Activated B cell treated with CpG ODN at 0.5 μM for 24 hours (primary cell): ENCODE data around the gene DBF4B. TPM values are rescaled to one million over a fixed set of nuclear protein-coding genes. Genes with fewer than 3 reads are reported as not detected.
"Not testable (repeated sequence)": the region's sequence is repeated elsewhere in the genome, so short reads cannot be mapped to it uniquely, and the experiment has no call there.

Source experiments
- ATAC-seq: fragments of 200-7000 bp; cut with Tn5 transposase; one replicate; pipeline ENCODE4 v1.10.0; 2021; ENCODE audit warnings: low read depth, mild to moderate bottlenecking, moderate library complexity
- CTCF ChIA-PET: fragments of 350-600 bp; sonication (Branson Sonifier 250); formaldehyde crosslinking; loops from one replicate; lab custom pipeline; 2021; ENCODE audit warnings: antibody characterized with exemption; lab: Charles Lee
- POLR2A ChIA-PET: fragments of 350-600 bp; sonication (Branson Sonifier 250); formaldehyde crosslinking; loops from one replicate; lab custom pipeline; 2021; ENCODE audit warnings: antibody characterized with exemption; lab: Charles Lee
- DNase-seq: peaks from one replicate; pipeline ENCODE4 v3.0.0; 2022
- H3K27ac Mint-ChIP-seq: one replicate; pipeline ENCODE4 v1.8.0; 2020; ENCODE audit warnings: mixed read lengths
- H3K27me3 Mint-ChIP-seq: one replicate; pipeline ENCODE4 v1.8.0; 2021; ENCODE audit warnings: mixed read lengths
- H3K36me3 Mint-ChIP-seq: one replicate; pipeline ENCODE4 v1.8.0; 2021; ENCODE audit warnings: low read depth, mixed read lengths
- H3K4me1 Mint-ChIP-seq: one replicate; pipeline ENCODE4 v1.8.0; 2021; ENCODE audit warnings: mixed read lengths
- H3K4me3 Mint-ChIP-seq: one replicate; pipeline ENCODE4 v1.8.0; 2020; ENCODE audit warnings: mild to moderate bottlenecking, mixed read lengths
- H3K9me3 Mint-ChIP-seq: one replicate; pipeline ENCODE4 v1.8.0; 2020; ENCODE audit warnings: mixed read lengths
- intact Hi-C: fragments of 100-400 bp; cut with micrococcal nuclease; formaldehyde crosslinking; loops from one replicate; pipeline ENCODE4 v1.15.1; 2024
- total RNA-seq: library from RNA; stranded (reverse); gene quantifications from 2 replicates; pipeline ENCODE4 v1.2.3, GENCODE V29; 2022
- TF ChIP-seq, protein P1 (sequence below): fragments of 200-600 bp; IDR thresholded peaks from one replicate; pipeline ENCODE4 v1.8.0; 2022; ENCODE audit warnings: antibody characterized with exemption, mild to moderate bottlenecking

DBF4B gene
- total RNA-seq, 1 donor from 2014 or later = 13.8 TPM

DNA sequence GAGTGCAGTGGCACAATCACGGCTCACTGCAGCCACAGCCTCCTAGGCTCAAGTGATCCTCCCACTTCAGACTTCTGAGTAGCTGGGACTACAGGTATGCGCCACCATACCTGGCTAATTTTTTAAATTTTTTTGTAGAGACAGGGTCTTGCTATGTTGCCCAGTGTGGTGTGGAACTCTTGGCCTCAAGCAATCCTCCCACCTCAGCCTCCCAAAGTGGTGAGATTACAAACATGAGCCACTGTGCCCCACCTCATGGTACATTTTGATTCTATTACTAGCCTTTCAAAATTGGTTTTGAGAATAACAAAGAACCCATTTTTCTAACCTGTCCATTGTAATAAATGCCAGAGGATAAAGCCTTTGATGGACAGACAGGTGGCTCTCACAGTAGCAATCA, 20.3 kb upstream of the DBF4B start:
- Mint-ChIP-seq H3K27ac (no peak overlapping the region), H3K9me3 (no peaks in the 10 kb centered on the region), H3K4me1 (peaks cover 28% of the 10 kb centered on the region), H3K36me3 (peaks cover 31% of the 10 kb centered on the region), H3K4me3 (peak overlapping the region; percentile 98), H3K27me3 (no peaks in the 10 kb centered on the region)
- no peak for ATAC-seq
- CTCF ChIA-PET = interaction anchor here (0.8 kb wide), 1 partner anchor 92 kb away, joined by 5 read pairs; no protein-coding TSS in a partner anchor
- TF ChIP-seq, protein P1, sequence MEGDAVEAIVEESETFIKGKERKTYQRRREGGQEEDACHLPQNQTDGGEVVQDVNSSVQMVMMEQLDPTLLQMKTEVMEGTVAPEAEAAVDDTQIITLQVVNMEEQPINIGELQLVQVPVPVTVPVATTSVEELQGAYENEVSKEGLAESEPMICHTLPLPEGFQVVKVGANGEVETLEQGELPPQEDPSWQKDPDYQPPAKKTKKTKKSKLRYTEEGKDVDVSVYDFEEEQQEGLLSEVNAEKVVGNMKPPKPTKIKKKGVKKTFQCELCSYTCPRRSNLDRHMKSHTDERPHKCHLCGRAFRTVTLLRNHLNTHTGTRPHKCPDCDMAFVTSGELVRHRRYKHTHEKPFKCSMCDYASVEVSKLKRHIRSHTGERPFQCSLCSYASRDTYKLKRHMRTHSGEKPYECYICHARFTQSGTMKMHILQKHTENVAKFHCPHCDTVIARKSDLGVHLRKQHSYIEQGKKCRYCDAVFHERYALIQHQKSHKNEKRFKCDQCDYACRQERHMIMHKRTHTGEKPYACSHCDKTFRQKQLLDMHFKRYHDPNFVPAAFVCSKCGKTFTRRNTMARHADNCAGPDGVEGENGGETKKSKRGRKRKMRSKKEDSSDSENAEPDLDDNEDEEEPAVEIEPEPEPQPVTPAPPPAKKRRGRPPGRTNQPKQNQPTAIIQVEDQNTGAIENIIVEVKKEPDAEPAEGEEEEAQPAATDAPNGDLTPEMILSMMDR = no peak
- POLR2A ChIA-PET = interaction anchor here (0.6 kb wide), 1 partner anchor 140 kb away, joined by 3 read pairs; no protein-coding TSS in a partner anchor
- no peak for DNase-seq
- intact Hi-C loops = no loop called here

DNA sequence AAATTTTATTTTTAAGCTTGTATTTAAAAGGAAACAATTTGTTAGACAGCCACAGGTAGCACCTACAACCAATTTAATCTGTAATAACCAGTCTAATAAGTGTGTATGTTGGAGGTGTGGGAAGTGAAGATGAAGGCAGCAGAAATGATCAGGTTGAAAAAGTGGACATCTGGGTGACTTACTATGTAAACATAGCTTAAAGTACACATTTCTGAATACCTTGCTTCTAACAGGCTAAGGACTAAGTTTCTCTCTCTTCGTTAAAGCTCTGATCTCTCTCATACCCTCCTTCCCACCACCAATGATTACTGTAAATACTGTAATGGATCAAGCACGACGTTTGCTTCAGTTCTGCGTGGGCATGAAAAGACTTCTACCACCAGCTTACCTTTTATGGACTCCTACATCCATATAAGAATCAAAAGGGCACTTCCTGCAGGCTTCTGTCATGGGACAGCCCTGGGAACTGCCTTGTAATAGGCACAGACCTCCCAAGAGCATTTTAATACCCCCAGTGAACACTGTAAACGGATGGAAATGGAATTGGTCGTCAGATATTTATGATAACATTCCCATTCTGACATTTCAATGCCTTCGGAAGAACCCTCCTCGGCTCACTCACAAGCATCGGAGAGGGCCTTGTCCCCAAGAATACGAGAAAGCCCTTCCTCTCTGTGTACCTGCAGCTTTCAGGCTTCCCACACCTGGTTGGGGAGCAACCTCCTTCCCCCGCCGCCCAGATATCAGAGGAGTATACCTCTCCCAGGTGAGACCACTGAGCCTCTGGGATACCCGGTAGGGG, 19.6 kb upstream of the DBF4B start:
- CTCF ChIA-PET = no interaction called here
- Mint-ChIP-seq H3K36me3 (peaks cover 24% of the 10 kb centered on the region), H3K4me1 (peaks cover 25% of the 10 kb centered on the region), H3K27me3 (no peaks in the 10 kb centered on the region), H3K27ac (peak overlapping the region; percentile 91), H3K9me3 (no peaks in the 10 kb centered on the region), H3K4me3 (peak overlapping the region; percentile 98)
- DNase-seq (no peak), ATAC-seq (peak; percentile 3)
- POLR2A ChIA-PET = interaction anchor here (0.6 to 1.5 kb wide), 4 partner anchors 33 to 505 kb away, joined by 3 to 4 read pairs (median 3); partner anchors contain the start of gene MEIOC
- TF ChIP-seq, protein P1 = no peak
- intact Hi-C loops = loop anchor here (1.0 kb wide), 2 partner anchors 19 to 132 kb away; partner anchors contain the start of genes DBF4B and FZD2

DNA sequence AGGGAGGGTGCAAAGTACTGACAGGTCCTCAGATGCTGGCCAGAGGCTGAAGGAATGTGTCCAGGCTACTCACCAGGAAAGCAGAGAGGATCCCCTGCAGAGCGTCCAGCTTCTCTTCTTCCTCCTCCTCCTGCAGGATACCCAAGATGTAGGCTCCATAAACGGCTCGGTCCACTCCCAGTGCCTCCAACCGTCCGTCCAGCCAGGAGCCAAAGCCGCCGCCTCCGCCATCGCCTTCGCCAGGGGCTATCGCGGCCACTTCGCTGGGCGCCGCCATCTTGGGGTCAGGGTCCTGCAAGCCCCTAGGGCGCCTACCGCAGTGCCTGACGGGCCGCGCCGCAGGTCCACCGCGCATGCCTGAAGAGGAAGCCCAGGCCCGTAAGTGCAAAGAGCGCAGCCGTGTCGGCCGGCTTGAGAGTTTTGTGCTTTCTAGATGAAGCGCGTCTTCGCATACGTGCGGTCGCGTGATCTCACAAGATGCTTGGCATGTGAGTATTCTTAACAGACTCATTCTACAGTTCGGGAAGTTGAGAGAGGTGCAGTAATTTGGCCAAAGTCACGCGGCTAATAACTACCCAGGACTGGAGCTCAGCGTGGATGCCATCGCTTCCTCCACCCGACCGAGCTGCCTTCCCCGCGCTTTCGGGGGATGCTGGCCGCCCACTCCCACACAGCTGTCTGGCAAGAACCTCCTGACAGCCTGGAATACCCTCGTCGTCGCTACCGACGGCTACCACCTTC, 18.8 kb upstream of the DBF4B start, which contains the start of gene CCDC43:
Gene CCDC43, minus strand, starts transcription at position 300 of the 741 bp plus-strand sequence. Its CDS starts 23 bp downstream, at position 277.
- Mint-ChIP-seq H3K27ac (peak within 1 kb of the TSS; percentile 91), H3K4me3 (peak within 1 kb of the TSS; percentile 98), H3K4me1 (peaks cover 25% of the 10 kb centered on the region), H3K27me3 (no peaks in the 10 kb centered on the region), H3K9me3 (no peaks in the 10 kb centered on the region), H3K36me3 (peaks cover 23% of the 10 kb centered on the region)
- TF ChIP-seq, protein P1 = no peak
- intact Hi-C loops = loop anchor here (1.0 kb wide), 2 partner anchors 19 to 132 kb away; partner anchors contain the start of genes DBF4B and FZD2
- ChIA-PET CTCF (no interaction called here), POLR2A (interaction anchor here (0.5 to 2.2 kb wide), 7 partner anchors 19 to 1374 kb away, joined by 3 to 21 read pairs (median 4); partner anchors contain the start of genes DBF4B, GPATCH8 and MEIOC)
- DNase-seq (peak; percentile 90), ATAC-seq (peak; percentile 100)

DNA sequence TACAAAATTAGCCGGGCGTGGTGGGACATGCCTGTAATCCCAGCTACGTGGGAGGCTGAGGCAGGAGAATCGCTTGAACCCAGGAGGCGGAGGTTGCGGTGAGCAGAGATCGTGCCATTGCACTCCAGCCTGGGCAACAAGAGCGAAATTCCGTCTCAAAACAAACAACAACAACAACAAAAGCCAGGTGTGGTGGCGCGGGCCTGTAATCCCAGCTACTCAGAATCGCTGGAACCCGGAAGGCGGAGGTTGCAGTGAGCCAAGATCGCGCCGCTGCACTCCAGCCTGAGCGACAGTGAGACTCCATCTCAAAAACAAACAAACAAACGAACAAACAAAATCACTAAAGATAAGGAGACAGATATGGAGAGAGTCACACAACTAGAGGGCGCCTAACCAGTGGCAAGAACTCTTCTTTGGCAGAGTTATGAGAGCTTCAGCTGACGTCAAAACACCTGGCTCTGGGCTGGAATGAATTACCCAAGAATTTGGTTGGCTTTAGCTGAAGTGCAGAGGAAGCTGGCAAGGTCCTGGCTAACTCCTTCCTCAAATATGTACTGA, 17.6 kb upstream of the DBF4B start:
- DNase-seq, H3K9me3 Mint-ChIP-seq, H3K27me3 Mint-ChIP-seq, ATAC-seq, CTCF ChIA-PET, intact Hi-C loops: not testable (repeated sequence)
- peak overlapping the region; percentile 35 for H3K27ac Mint-ChIP-seq
- POLR2A ChIA-PET = interaction anchor here (0.6 to 2.2 kb wide), 2 partner anchors 18 to 306 kb away, joined by 7 to 21 read pairs; partner anchors contain the start of gene DBF4B
- H3K36me3 Mint-ChIP-seq = peaks cover 14% of the 10 kb centered on the region
- H3K4me3 Mint-ChIP-seq = peak overlapping the region; percentile 50
- peaks cover 25% of the 10 kb centered on the region for H3K4me1 Mint-ChIP-seq

DNA sequence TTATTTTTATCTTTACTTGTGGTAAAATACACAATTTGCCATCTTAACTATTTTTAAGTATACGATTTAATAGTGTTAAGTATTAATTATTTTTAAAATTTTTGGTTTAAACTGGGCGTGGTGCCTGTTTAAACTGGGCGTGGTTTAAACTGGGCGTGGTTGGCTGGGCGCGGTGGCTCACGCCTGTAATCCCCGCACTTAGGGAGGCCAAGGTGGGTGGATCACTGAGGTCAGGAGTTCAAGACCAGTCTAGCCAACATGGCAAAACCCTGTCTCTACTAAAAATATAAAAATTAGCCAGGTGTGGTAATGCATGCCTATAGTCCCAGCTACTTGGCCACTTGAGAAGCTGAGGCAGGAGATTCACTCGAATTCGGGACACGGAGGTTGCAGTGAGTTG, 14.9 kb upstream of the DBF4B start:
- Mint-ChIP-seq H3K9me3 (no peaks in the 10 kb centered on the region), H3K27ac (no peak overlapping the region), H3K36me3 (peaks cover 6% of the 10 kb centered on the region), H3K4me1 (peaks cover 22% of the 10 kb centered on the region), H3K4me3 (no peak overlapping the region), H3K27me3 (no peaks in the 10 kb centered on the region)
- no peak for DNase-seq
- CTCF ChIA-PET = no interaction called here
- intact Hi-C loops = no loop called here
- no peak for ATAC-seq
- POLR2A ChIA-PET = no interaction called here
- TF ChIP-seq, protein P1 = no peak

DNA sequence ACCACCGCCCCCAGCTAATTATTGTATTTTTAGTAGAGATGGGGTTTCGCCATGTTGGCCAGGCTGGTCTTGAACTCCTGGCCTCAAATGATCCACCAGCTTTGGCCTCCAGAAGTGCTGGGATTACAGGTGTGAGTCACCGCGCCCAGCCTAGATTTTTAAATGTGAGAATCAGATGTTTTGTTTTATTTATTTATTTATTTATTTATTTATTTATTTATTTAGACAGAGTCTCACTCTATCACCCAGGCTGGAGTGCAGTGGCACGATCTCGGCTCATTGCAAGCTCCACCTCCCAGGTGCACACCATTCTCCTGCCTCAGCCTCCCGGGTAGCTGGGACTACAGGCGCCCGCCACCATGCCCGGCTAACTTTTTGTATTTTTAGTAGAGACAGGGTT, 8.2 kb upstream of the DBF4B start:
- DNase-seq, ATAC-seq, H3K9me3 Mint-ChIP-seq, H3K36me3 Mint-ChIP-seq, H3K4me1 Mint-ChIP-seq, CTCF ChIA-PET, H3K27ac Mint-ChIP-seq, POLR2A ChIA-PET, H3K27me3 Mint-ChIP-seq, H3K4me3 Mint-ChIP-seq: not testable (repeated sequence)
- intact Hi-C loops = loop anchor here (10.0 kb wide), 1 partner anchor 195 kb away; the partner anchor contains the start of gene EFTUD2
